Prostate gland (tissue), 2 donors: ENCODE data around the gene SYDE1.

Experiments
- POLR2A ChIP-seq: fragments of 450-650 bp; IDR thresholded peaks from one replicate; pipeline ENCODE4 v1.6.1; 2016; ENCODE audit warnings: antibody characterized with exemption, mild to moderate bottlenecking
- POLR2AphosphoS5 ChIP-seq: sonication (generic); formaldehyde crosslinking; IDR thresholded peaks from one replicate; pipeline ENCODE4 v1.6.1; 2017; ENCODE audit warnings: antibody characterized with exemption
- TF ChIP-seq, protein P1 (sequence below), 4 experiments: fragments of 200-600 bp in 2 of 4; fragments of 450-650 bp in 2 of 4; sonication (generic) in 2 of 4; IDR thresholded peaks; 1 replicate in 3 of 4; 2 replicates in 1 of 4; pipeline ENCODE4 v1.5.1; 2016 to 2019; ENCODE audit warnings: antibody characterized with exemption in 4 of 4, mild to moderate bottlenecking in 2 of 4, moderate library complexity in 2 of 4

- TF ChIP-seq, protein P1, sequence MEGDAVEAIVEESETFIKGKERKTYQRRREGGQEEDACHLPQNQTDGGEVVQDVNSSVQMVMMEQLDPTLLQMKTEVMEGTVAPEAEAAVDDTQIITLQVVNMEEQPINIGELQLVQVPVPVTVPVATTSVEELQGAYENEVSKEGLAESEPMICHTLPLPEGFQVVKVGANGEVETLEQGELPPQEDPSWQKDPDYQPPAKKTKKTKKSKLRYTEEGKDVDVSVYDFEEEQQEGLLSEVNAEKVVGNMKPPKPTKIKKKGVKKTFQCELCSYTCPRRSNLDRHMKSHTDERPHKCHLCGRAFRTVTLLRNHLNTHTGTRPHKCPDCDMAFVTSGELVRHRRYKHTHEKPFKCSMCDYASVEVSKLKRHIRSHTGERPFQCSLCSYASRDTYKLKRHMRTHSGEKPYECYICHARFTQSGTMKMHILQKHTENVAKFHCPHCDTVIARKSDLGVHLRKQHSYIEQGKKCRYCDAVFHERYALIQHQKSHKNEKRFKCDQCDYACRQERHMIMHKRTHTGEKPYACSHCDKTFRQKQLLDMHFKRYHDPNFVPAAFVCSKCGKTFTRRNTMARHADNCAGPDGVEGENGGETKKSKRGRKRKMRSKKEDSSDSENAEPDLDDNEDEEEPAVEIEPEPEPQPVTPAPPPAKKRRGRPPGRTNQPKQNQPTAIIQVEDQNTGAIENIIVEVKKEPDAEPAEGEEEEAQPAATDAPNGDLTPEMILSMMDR (IDR thresholded peaks at IDR 0.05) = no peak
- TF ChIP-seq POLR2A = no peak
- TF ChIP-seq POLR2AphosphoS5 = no peak
These were observed 3.2 kb downstream of the SYDE1 start for GRCh38 chr19:15110418-15110815.
